Naive thymus-derived CD8-positive, alpha-beta T cell (primary cell): ENCODE measurements around the gene CDKAL1. TPM values are rescaled to one million over a fixed set of nuclear protein-coding genes. Genes with fewer than 3 reads are reported as not detected.
A peak's percentile ranks its signal among the peaks of the same experiment; 100 is the strongest.

Experiments
- ATAC-seq, 2 donors: fragments of 150-1000 bp; cut with Tn5 transposase in 1 of 2; sonication (Bioruptor Pico), chemical (Tn5 transposase) in 1 of 2; 1 replicate in 1 of 2; 2 replicates in 1 of 2; pipeline ENCODE4 v1.10.0; 2021; ENCODE audit warnings: mild to moderate bottlenecking in 2 of 2, moderate library complexity in 2 of 2
- POLR2A ChIA-PET: fragments of 350-600 bp; sonication (Branson Sonifier 250); formaldehyde crosslinking; loops from one replicate; lab custom pipeline; 2021; ENCODE audit warnings: antibody characterized with exemption; lab: Charles Lee
- DNase-seq, 10 donors: peaks; one replicate each; pipeline versions ENCODE4 v3.0.0 to v3.0.0-alpha.2; 2020 to 2022
- H3K27ac Mint-ChIP-seq, 10 donors: one replicate each; pipeline ENCODE4 v1.8.0; 2020 to 2022; ENCODE audit warnings: mild to moderate bottlenecking in 10 of 10, mixed read lengths in 10 of 10, moderate library complexity in 4 of 10, inconsistent platforms in 1 of 10
- H3K27me3 Mint-ChIP-seq, 5 donors: one replicate each; pipeline ENCODE4 v1.8.0; 2021 to 2022; ENCODE audit warnings: mixed read lengths in 5 of 5
- H3K36me3 Mint-ChIP-seq, 3 donors: one replicate each; pipeline ENCODE4 v1.8.0; 2020 to 2022; ENCODE audit warnings: mixed read lengths in 3 of 3, mild to moderate bottlenecking in 2 of 3, inconsistent platforms in 1 of 3
- H3K4me1 Mint-ChIP-seq, 4 donors: one replicate each; pipeline ENCODE4 v1.8.0; 2021 to 2022; ENCODE audit warnings: mixed read lengths in 4 of 4
- H3K4me3 Mint-ChIP-seq, 10 donors: one replicate each; pipeline ENCODE4 v1.8.0; 2020 to 2022; ENCODE audit warnings: mild to moderate bottlenecking in 10 of 10, mixed read lengths in 10 of 10, moderate library complexity in 6 of 10, inconsistent platforms in 1 of 10
- H3K9me3 Mint-ChIP-seq, 9 donors: one replicate each; pipeline ENCODE4 v1.8.0; 2020 to 2022; ENCODE audit warnings: mixed read lengths in 9 of 9, mild to moderate bottlenecking in 3 of 9, inconsistent platforms in 1 of 9, moderate library complexity in 1 of 9
- polyA plus RNA-seq, 3 donors: library from polyadenylated mRNA; unstranded; fragments of 300-500 nt; fragmentation: Illumina TruSeq; gene quantifications; one replicate each; pipeline ENCODE4 v1.2.3, GENCODE V29; 2021
- total RNA-seq, 8 experiments: library from RNA in 2 of 8; stranded (reverse) in 2 of 8; gene quantifications; one replicate each; pipeline ENCODE4 v1.2.3 and lab custom pipeline; 2021 to 2026

Gene CDKAL1
- total and polyA plus RNA-seq, 5 experiments from 2014 or later: 21.5 to 36.7 (median 29.1) TPM

- H3K36me3 Mint-ChIP-seq: peaks cover 9 to 34% (median 21%) of the 10 kb centered on the region in 3 donors
- ATAC-seq: no peak
- no peaks in the 10 kb centered on the region for H3K27me3 Mint-ChIP-seq
- H3K9me3 Mint-ChIP-seq: no peaks in the 10 kb centered on the region
- POLR2A ChIA-PET: no interaction called here
- H3K4me3 Mint-ChIP-seq: no peak overlapping the region
- H3K27ac Mint-ChIP-seq: no peak overlapping the region
- H3K4me1 Mint-ChIP-seq: peaks cover 18 to 41% (median 19%) of the 10 kb centered on the region in 4 donors
- DNase-seq: no peak
These were observed 139.2 kb downstream of the CDKAL1 start for GRCh38 chr6:20673458-20673857.

- POLR2A ChIA-PET: no interaction called here
- H3K4me1 Mint-ChIP-seq: peaks cover 13 to 39% (median 14%) of the 10 kb centered on the region in 4 donors
- ATAC-seq: no peak
- H3K36me3 Mint-ChIP-seq: peaks cover 1 to 28% (median 26%) of the 10 kb centered on the region in 3 donors
- H3K27me3 Mint-ChIP-seq: no peaks in the 10 kb centered on the region
- H3K27ac Mint-ChIP-seq: no peak overlapping the region
- DNase-seq: no peak
- no peak overlapping the region for H3K4me3 Mint-ChIP-seq
- no peaks in the 10 kb centered on the region for H3K9me3 Mint-ChIP-seq
These were observed 140.4 kb downstream of the CDKAL1 start for GRCh38 chr6:20674664-20675063.

GRCh38 chr6:20678831-20679352 lies 144.6 kb downstream of the CDKAL1 start:
- Mint-ChIP-seq H3K4me1 (peaks cover 14 to 38% (median 22%) of the 10 kb centered on the region in 4 donors), H3K27me3 (no peaks in the 10 kb centered on the region), H3K27ac (no peak overlapping the region), H3K36me3 (peaks cover 6 to 13% (median 12%) of the 10 kb centered on the region in 3 donors), H3K9me3 (peaks cover 0 to 3% (median 0%) of the 10 kb centered on the region in 9 donors), H3K4me3 (no peak overlapping the region)
- POLR2A ChIA-PET: no interaction called here
- ATAC-seq (no peak), DNase-seq (no peak)

DNA sequence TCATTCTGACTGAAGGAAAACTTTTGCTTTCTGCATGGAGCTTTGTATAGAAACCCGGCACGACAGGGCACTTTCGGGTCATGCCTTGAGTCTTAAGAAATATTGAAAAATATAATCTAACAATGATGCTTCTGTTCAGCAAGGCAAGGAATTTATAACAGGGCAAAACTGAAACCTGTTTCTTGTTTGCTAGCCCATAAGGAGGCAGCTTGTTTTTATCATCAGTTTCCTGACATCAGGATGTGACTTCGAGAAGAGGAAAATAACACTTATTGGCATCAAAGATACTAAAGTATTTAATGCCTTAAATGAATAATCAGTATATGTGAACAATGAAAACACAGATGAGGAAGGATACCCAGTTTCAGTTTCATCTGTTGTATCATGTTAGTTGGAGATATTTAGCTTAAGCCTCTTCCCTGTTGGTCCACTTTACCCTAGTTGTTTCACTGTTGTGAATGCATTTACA lies 146.5 kb downstream of the CDKAL1 start:
- Mint-ChIP-seq H3K27ac (peak overlapping the region in 2 of 10 donors; percentile 17 to 22), H3K4me1 (peaks cover 16 to 38% (median 25%) of the 10 kb centered on the region in 4 donors), H3K36me3 (peaks cover 7 to 12% (median 9%) of the 10 kb centered on the region in 3 donors), H3K27me3 (no peaks in the 10 kb centered on the region), H3K4me3 (peak overlapping the region in 1 of 10 donors; percentile 26), H3K9me3 (peaks cover 0 to 3% (median 0%) of the 10 kb centered on the region in 9 donors)
- POLR2A ChIA-PET: no interaction called here
- no peak for ATAC-seq
- DNase-seq: no peak

DNA sequence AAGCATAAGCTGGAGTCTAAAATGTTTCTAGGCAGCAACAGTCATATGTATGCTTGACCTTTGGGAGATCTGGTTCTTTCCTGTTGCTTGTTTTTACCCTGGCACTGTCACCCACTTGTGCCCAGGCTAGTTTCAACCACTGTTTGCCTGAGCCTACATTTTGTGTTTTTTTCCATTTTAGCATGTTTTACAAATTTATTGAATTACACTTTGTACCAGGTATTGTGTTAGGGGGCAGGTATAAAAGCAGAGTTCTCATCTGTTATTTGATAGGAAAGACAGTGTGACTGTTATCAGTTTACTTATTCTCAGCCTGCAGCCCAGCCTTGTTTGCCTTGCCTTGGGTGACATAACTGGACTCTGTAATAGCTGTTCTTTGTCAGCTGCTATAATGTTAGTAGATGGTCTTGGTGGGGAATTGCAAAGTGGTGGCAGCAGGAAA lies 147.0 kb downstream of the CDKAL1 start:
- DNase-seq (no peak), ATAC-seq (no peak)
- H3K4me3 Mint-ChIP-seq: no peak overlapping the region
- peaks cover 0 to 3% (median 0%) of the 10 kb centered on the region in 9 donors for H3K9me3 Mint-ChIP-seq
- H3K27me3 Mint-ChIP-seq: no peaks in the 10 kb centered on the region
- H3K36me3 Mint-ChIP-seq: peaks cover 7 to 10% (median 9%) of the 10 kb centered on the region in 3 donors
- peak overlapping the region in 1 of 10 donors; percentile 17 for H3K27ac Mint-ChIP-seq
- POLR2A ChIA-PET: no interaction called here
- H3K4me1 Mint-ChIP-seq: peaks cover 16 to 38% (median 25%) of the 10 kb centered on the region in 4 donors

DNA sequence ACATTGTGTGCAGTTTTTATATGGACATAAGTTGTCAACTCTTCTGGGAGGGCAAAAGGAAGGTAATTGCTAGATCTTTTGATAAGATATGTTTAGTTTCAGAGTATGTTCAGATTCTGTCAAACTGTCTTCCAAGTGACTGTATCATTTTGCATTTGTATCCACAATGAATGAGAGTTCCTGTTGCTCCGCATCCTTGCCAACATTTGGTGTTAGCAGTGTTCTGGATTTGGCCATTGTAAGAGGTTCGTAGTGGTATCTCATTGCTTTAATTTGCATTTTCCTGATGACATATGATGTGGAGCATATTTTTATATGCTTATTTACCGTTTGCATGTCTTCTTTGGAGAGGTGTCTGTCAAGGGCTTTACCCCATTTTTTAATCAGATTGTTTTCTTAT lies 150.2 kb downstream of the CDKAL1 start:
- POLR2A ChIA-PET: no interaction called here
- peaks cover 17 to 52% (median 44%) of the 10 kb centered on the region in 4 donors for H3K4me1 Mint-ChIP-seq
- no peak for ATAC-seq

GRCh38 chr6:20686142-20686541 lies 151.9 kb downstream of the CDKAL1 start:
- DNase-seq: no peak
- Mint-ChIP-seq H3K36me3 (peaks cover 2 to 7% (median 3%) of the 10 kb centered on the region in 3 donors), H3K27ac (no peak overlapping the region), H3K4me3 (no peak overlapping the region), H3K9me3 (peaks cover 0 to 3% (median 0%) of the 10 kb centered on the region in 9 donors), H3K27me3 (no peaks in the 10 kb centered on the region), H3K4me1 (peaks cover 16 to 46% (median 38%) of the 10 kb centered on the region in 4 donors)
- no peak for ATAC-seq
- POLR2A ChIA-PET: no interaction called here

More for the DNA sequence above, 150.2 kb downstream of the CDKAL1 start:
- Mint-ChIP-seq H3K27me3 (no peaks in the 10 kb centered on the region), H3K27ac (no peak overlapping the region), H3K4me3 (peak overlapping the region in 1 of 10 donors; percentile 8), H3K9me3 (peaks cover 0 to 3% (median 0%) of the 10 kb centered on the region in 9 donors), H3K36me3 (peaks cover 2 to 7% (median 3%) of the 10 kb centered on the region in 3 donors)
- no peak for DNase-seq

DNA sequence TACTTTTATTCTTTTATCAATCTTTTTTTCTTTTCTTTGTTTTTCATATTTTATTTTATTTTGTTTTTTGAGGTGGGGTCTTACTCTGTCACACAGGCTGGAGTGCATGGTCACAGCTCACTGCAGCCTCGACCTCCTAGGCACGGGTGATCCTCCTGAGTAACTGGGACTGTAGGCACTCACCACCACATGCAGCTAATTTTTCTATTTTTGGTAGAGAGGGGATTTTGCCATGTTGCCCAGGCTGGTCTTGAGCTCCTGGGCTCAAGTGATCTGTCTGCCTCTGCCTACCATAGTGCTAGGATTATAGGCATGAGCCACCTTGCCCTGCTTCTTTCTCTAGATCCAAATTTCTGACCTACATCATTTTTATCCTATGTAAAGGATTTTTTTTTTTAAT lies 153.2 kb downstream of the CDKAL1 start:
- Mint-ChIP-seq H3K4me1 (peaks cover 12 to 40% (median 36%) of the 10 kb centered on the region in 4 donors), H3K27ac (no peak overlapping the region), H3K36me3 (peaks cover 0 to 7% (median 3%) of the 10 kb centered on the region in 3 donors), H3K9me3 (peaks cover 0 to 3% (median 0%) of the 10 kb centered on the region in 9 donors), H3K27me3 (no peaks in the 10 kb centered on the region), H3K4me3 (no peak overlapping the region)
- DNase-seq: no peak
- POLR2A ChIA-PET: no interaction called here
- no peak for ATAC-seq

DNA sequence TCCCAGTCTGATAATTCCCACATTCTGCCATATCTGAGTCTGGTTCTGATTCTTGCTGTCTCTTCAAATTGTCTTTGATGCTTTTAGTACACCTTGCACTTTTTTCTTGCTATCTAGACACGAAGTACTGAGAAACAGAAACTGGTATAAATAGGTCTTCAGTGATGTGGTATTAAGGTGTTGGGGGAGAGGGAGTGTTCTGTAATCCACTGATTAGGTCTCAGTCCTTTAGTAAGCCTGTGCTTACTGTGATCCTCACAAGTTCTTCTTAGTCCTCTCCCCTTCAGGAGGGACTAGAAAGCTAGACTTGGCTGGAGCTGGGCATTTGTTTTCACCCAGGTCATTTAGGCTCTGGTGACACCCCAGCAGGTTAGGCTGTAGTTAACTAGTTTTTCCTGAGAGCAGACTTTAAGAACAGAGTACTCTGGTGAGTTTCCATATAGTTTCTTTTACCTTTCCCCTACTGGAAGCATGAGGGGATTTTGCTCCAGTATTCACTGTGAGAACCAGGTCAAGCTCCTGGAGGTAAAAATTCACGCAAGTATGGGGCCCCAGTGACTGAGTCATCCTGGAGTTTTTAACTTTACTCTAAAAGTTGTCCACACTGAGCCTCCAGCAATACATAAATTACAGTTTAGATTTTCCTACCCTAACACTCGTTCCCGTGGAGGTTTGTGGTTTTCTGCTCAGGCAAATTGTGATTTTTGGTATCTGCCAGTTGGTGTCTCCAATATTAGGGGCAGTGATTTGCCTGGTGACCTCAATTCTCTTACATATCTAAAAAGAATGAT lies 154.6 kb downstream of the CDKAL1 start:
- DNase-seq (peak in 1 of 10 donors; percentile 23), ATAC-seq (peak in 1 of 2 donors; percentile 77)
- POLR2A ChIA-PET: no interaction called here
- Mint-ChIP-seq H3K4me3 (peak overlapping the region; percentile 1 to 63 (median 25)), H3K27ac (peak overlapping the region in 6 of 10 donors; percentile 3 to 85 (median 40)), H3K27me3 (no peaks in the 10 kb centered on the region), H3K4me1 (peaks cover 12 to 45% (median 40%) of the 10 kb centered on the region in 4 donors), H3K9me3 (no peaks in the 10 kb centered on the region), H3K36me3 (peaks cover 0 to 3% (median under 1%) of the 10 kb centered on the region in 3 donors)

DNA sequence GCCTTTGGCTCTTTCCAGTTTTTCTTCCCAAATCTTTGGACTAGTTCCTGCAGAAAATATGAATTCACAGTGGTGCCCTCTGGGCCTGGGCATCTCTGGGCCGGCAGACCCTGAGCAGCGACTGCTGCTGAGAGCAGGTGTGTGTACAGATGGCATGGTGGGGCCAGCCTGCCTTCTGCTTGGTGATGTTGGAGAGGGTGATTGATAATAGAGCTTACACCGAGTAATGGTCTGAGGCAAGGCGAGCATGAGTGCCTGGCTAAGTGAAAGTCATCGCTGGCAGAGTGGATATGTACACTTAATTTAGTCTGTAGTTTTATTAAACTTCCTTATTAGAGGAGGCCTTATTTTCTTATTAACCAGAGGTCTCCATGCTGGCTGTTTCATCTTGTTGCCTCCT lies 156.9 kb downstream of the CDKAL1 start:
- no peaks in the 10 kb centered on the region for H3K27me3 Mint-ChIP-seq
- H3K4me1 Mint-ChIP-seq: peaks cover 11 to 42% (median 37%) of the 10 kb centered on the region in 4 donors
- DNase-seq: no peak
- H3K27ac Mint-ChIP-seq: peak overlapping the region in 1 of 10 donors; percentile 7
- no peaks in the 10 kb centered on the region for H3K9me3 Mint-ChIP-seq
- no peaks in the 10 kb centered on the region for H3K36me3 Mint-ChIP-seq
- no peak for ATAC-seq
- H3K4me3 Mint-ChIP-seq: no peak overlapping the region
- POLR2A ChIA-PET: no interaction called here

DNA sequence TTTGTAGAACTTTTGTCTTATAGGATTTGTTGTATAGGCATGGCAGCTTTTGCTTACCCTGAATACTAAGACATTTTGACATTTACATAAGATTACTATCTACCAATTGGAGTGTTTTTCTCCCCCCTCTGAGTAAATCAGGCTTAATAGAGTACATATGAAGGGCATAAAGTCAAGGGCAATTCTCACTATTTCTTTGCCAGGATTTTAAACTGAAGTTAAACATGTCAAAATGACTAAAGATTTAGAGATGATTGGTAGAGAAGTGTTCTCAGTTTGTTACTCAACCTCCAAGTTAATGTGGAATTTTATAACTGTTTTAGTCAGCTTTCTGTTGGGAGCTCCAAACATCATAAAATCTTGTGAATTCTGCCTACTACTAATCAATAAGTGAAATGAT lies 157.8 kb downstream of the CDKAL1 start:
- Mint-ChIP-seq H3K27ac (no peak overlapping the region), H3K4me3 (no peak overlapping the region), H3K4me1 (peaks cover 11 to 37% (median 34%) of the 10 kb centered on the region in 4 donors), H3K27me3 (no peaks in the 10 kb centered on the region), H3K9me3 (no peaks in the 10 kb centered on the region), H3K36me3 (no peaks in the 10 kb centered on the region)
- DNase-seq: no peak
- POLR2A ChIA-PET: no interaction called here
- no peak for ATAC-seq

DNA sequence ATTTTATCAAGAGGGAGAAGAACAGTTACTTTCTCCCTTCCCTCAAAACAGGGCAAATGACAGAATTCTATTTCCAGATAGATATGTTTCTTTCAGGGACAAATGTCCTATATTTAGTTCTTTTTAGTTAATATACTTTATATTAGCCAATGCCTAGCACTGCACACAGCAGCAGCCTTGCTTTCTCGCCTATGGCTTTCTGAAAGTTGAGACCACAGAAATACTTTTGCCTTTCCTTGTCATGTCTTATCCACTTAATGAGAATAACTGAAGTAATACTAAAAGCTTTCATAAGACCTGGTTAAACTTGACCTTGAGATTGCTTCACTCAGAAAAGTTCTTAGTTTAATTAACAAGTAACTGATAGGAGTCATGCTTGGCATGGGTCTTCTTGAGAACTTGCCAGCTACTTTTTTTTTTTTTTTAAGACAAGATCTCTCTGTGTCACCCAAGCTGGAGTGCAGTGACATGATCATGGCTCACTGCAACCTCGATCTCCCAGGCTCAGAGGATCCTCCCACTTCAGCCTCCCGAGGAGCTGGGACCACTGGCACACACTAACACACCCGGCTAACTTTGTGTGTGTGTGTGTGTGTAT lies 159.3 kb downstream of the CDKAL1 start:
- H3K27ac Mint-ChIP-seq: no peak overlapping the region
- H3K36me3 Mint-ChIP-seq: peaks cover 0 to 2% (median 0%) of the 10 kb centered on the region in 3 donors
- no peaks in the 10 kb centered on the region for H3K27me3 Mint-ChIP-seq
- no peak overlapping the region for H3K4me3 Mint-ChIP-seq
- ATAC-seq: no peak
- H3K9me3 Mint-ChIP-seq: no peaks in the 10 kb centered on the region
- peaks cover 10 to 27% (median 25%) of the 10 kb centered on the region in 4 donors for H3K4me1 Mint-ChIP-seq
- POLR2A ChIA-PET: no interaction called here
- no peak for DNase-seq
